CD4-positive, alpha-beta T cell treated with Interleukin-6 at 100 ng/mL for 8 hours (primary cell): ENCODE measurements around the gene ELL.
A peak's percentile ranks its signal among the peaks of the same experiment; 100 is the strongest.

Source experiments
- DNase-seq: peaks from one replicate; pipeline ENCODE4 v3.0.0-alpha.2; 2020; ENCODE audit warnings: mixed read lengths, low spot score

ELL gene

DNA sequence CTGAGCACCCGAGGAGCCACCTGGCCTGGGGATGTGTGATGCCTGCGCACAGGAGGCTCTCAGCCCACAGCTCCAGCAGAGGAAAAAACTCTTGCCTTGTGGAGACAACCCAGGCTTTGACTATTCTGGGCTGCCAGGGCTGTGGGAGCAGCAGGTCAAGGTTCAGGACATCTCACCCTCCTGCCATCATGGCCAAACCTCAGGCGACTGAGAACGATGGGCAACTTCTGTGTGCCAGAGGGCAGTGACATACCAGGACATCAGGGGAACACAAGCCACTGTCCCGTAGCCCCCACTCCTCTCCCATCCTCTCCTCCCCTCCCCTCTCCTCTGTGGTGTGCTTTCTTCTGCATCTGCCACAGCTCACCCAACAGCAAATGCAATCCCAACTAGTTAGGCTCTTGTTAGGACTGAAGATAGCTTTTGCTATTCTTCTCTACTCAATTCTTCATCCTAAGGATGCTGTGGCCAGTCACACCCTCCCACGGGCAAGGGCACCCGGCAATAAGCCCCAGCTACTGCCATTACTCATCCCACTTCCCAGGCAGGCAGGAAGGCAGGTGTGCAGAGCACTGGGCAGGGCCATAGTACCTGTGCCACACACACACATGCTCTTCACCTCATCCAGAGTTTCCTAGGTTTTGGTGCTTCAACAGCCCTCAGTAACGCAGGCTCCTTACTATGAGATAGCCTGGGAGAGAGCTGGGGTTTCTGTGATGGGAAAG is 16.8 kb downstream of the ELL start:
- DNase-seq: no peak

- DNase-seq: no peak
Measured at GRCh38 chr19:18503971-18504885, 17.6 kb downstream of the ELL start.

GRCh38 chr19:18503337-18503970 is 18.4 kb downstream of the ELL start:
- DNase-seq: no peak

DNA sequence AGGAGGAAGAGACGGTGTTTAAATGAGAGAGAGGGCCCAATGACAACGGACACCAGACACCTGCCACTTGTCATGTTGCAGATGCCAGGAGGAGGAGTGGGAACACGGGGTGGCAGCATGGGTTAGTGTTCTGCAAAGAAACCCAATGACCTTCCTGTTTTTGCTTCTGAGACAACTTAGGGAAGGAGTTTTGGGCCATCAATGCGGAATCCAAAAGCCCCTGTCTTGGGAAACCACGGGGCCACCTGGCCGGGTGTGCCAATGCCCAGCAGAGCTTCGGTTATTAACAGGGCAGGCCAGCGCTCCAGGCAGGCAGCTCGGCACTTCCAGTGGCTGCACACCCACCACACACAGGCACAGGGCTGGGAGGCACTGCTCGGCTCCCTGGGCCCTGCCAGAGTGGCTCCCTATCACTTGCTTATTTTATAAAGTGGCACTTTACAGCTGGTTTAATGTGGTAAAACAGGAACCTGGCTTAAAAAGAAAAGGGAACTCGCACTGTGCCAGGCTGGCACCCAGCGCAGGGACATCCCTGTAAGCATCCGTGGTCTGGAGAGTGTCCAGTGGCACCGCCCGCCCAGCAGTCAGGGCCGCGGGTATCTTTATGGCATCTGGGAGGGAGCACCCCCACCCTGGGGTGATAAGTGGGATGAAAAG is 19.1 kb downstream of the ELL start:
- DNase-seq: no peak

GRCh38 chr19:18502246-18502637 is 19.6 kb downstream of the ELL start:
- DNase-seq: no peak

DNA sequence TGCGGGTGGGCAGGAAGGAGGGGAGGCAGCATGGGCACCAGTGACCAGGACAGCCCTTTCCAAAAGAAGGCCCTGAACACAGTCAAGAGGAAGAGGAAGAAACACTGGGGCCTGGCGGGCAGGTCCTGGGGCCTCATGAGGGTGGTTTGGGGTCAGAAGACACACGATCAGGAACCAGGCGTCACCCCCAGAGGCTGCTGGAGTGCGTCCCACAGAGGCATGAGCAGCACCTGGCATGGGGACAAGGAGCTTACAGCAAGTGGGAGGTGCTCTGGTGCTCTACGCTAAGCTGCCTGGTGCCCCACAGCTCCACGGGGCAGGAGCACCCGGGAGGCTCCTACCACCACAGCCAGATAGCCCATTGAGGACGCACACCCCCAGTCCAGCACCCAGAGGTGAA is 20.0 kb downstream of the ELL start:
- no peak for DNase-seq

DNA sequence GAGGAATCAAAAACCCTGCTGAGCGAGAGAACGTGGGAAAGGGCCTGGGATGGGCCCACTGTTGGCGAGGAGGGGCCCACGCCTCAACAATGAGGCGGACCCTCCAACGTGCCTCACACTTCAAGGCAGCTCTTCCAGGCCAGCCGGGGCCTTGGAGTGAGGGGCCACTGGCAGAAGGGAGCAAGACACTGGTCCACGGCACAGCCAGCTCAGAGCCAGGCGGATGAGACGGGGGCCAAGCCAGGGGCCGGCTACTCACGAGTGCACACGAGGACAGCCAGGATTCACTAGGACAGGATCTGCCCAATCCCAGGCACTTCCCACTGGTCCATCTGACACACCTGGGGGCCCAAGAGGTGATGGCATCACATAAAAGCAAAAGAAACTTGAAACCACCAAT is 20.5 kb downstream of the ELL start:
- no peak for DNase-seq

- no peak for DNase-seq
Measured at GRCh38 chr19:18500799-18501198, 21.1 kb downstream of the ELL start.

DNA sequence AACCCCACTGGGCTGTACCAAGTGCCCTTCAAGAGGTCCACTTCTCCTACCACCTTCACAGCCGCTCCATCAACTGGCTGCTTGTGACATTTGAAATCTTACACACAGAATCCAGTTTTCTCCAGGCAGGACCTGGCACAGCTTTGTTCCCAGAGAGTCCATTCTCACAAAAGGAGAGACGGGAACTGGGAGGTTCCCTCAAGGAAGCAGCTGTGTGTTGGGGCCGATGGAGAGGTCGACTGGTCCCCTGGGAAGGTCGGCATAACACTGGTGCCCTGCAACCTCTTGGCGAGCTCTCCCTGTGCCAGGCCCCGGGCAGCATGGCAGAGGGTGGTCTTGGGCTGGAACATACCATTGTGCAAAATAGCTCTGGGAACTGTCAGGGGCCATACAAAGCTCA is 21.5 kb downstream of the ELL start:
- no peak for DNase-seq

DNA sequence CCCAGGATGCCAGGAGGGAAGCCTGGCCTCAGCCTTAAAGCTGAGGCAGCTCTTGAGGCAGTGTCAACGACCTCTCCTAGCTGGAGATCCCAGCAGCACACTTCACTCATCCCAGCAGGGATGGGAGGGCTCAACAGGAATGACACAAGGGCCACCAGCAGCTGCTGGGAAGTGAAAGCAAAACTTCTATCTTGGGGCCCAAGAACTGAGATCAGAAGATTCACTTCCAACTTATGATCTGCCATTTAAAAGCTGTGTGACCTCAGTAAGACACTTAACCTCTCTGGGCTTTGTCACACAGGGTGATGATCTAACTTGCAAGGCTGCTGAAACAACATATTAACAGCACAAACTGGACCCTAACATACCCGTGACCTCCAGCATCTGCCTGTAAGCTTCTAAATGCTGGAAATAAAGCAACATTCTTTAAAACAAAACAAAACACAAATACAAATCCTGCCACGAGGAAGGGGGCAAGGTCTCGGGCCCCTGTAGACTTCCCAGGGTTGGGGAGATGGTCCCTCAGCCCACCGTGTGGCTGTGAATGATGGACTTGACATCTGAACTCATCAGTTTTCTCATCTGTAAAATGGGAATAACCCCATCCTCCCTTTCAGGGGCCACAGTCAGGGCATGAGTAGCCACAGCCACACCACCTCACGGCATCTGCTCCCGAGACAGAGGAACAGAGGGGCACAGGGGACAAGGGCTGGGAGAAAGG is 22.7 kb downstream of the ELL start:
- no peak for DNase-seq

DNA sequence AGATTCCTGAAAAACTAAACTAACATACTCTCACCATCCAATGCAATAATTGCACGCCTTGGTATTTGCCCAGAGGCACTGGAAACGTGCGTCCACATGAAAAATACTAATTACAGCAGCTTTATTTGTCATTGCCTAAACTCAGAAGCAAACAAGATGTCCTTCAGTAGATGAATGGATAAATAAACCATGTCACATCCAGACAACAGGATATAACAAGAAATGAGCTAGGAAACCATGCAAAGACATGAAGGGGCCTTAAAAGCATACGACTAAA is 25.0 kb downstream of the ELL start:
- DNase-seq: no peak

DNA sequence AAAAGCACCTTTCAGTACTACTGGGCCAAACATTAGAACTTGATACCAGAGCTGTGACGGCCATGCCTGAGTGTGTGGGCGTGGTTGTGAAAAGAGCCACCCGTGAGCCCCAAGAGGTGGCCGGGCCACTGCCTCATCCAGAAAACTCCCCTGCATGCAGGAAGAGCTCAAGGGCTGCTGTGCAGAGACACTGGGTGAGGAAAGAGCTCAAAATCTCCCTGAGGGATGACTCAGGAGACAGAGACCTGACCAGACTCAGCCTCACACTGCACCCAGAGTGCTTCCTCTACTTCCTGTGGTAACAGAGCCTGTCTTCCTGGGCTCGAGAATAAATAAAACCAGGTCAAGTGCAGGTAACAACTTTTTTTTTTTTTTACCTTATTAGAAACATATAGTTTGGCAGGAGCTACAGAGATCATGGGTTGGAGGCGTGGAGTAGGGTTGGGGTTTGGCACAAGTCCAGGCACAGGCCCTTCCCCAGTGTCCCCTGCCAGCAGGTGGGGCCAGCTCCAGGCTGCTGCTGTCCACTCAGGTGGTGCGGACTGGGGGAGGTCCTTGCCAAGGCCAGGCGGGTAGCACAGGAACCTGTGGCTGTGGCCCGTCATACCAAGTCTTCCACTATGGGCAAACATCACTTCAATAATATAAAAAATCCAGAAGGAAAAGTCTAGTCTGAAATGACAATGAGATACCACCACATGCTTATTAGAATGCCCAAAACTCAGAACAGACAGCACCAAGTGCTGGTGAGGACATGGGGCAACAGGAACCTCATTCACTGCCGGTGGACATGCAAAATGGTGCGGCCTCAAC is 25.5 kb downstream of the ELL start:
- DNase-seq: peak; percentile 81

DNA sequence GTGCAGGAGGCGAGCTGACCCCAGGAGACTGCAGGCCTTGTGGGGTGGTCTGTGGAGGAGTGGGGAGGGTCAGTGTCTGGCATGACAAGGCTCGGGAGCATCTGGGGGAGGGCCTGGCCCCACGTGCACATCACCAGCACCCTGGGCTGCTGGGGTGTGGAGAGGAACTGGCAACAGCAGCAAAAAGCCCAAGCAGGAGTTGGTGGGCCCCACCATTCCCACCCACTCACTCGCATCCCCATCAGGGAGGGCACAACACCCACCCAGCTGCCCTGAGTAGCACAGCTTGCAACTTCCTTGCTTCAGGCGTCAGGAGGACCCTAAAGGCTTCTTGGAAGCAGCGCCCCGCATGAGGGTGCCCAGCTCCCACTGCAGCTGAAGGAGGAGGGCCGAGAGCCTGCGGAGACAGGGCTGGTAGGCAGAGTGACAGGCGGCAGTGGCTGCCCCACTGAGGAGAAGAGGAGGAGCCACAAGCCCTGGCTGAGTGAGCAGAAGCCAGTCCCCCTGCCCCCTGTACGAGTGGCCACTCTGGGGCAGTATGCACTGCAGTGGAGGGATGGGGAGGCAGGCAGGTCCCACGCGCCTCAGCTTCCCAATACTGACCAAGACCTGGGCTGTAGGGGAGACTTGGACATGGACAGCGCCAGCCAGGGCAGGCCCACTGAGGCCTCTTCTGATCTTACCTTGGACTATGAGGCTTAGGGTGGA is 26.5 kb downstream of the ELL start:
- no peak for DNase-seq

DNA sequence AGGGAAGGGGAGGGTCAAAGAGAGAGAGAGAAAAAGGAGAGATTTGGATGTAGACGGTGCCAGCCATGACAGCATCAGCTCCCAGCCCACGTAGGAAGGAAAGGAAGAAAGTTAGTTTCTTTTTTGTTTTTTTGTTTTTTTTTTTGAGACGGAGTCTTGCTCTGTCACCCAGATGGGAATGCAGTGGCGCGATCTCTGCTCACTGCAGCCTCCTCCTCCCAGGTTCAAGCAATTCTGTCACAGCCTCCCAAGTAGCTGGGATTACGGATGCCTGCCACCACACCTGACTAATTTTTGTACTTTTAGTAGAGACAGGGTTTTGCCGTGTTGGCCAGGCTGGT is 27.6 kb downstream of the ELL start:
- no peak for DNase-seq

- DNase-seq: no peak
Measured at GRCh38 chr19:18493440-18494266, 28.2 kb downstream of the ELL start.

- no peak for DNase-seq
Measured at GRCh38 chr19:18491995-18492953, 29.6 kb downstream of the ELL start.

GRCh38 chr19:18490728-18491127 is 31.1 kb downstream of the ELL start:
- no peak for DNase-seq

DNA sequence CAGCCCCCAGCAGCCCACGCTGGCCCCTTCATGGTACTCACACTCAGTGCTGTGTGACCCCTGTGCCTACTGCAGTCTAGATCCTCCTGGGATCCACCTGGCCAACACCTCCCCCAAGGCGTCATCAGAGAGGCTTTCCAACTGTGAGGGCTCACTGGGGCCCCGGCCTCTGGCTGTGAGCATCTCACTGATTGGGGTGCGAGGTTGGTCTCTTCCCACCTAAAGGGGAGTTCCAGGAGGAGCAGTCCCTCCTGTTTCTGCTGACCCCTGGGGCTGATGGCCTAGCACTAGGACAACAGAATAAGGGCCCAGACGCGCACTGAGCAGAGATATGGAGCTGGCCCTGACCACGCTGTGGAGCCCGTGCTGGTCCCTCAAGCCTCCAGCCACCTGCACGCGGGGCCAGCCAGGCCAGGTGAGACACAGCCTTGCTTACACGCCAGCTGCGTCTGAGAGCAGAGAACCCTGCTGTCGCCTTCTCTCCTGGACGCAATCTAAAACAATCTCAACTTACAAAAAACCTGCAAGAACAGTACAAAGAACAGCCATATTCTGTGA is 32.2 kb downstream of the ELL start:
- no peak for DNase-seq
